GM23248 (cell line): ENCODE measurements around the gene TAB3.

Experiments
- EZH2 ChIP-seq: fragments of 200-600 bp; sonication (generic); IDR thresholded peaks from 2 replicates; pipeline ENCODE4 v1.6.1; 2018; ENCODE audit warnings: antibody characterized with exemption, mild to moderate bottlenecking; ENCODE audit not compliant: insufficient read depth, poor library complexity, severe bottlenecking
- EZH2phosphoT487 ChIP-seq: fragments of 200-600 bp; sonication (generic); IDR thresholded peaks from 2 replicates; pipeline ENCODE4 v1.6.1; 2018; ENCODE audit warnings: antibody characterized with exemption, moderate library complexity, mild to moderate bottlenecking, low read depth; ENCODE audit not compliant: insufficient read depth

GRCh38 chrX:30833896-30834295 is 55.2 kb downstream of the TAB3 start:
- no peak for TF ChIP-seq EZH2
- no peak for TF ChIP-seq EZH2phosphoT487
